ENCODE data around the gene PHTF2.

DNA sequence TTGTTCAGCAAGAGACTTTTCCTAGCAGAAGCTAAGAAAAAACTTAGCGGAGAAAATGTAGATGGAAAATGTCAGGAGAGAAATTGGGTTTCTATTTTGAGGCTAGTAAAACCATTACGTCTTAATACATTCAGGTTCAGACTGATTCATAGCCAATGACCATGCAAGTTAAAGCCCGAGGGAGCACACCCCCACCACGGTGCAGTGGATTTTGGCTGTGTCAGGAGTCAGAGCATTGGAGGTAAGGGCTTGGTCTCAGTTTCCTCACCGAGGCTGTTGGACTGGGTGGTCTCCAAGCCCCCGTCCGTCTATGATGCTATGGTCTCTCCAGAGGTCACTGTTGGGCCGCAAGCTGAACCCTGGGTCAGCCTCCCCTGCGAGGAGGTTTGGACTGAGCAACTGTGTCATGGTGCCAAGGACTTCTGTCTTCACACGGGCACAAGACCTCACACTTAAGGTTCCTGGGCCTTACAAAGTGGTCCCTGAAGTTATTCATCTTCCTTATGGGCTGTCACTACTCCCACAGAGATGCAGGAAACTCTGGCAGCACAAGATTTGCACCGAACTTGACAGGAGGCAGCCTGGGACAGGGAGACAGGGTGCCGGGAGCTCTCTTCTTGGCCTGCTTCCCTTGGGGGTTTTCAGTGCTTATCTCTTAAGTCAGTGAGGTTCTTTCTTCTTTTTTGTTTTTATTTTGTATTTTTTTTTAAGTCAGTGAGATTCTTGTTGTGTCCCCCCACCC, 186.8 kb downstream of the PHTF2 start:
- TF ChIP-seq ZFP30 (CRISPR knock-in tag; IDR thresholded peaks at IDR 0.05) (no peak), POU6F1 (CRISPR knock-in tag; IDR thresholded peaks at IDR 0.05; ENCODE audit: borderline replicate concordance, low read depth) (no peak), CSRNP3 (CRISPR knock-in tag; IDR thresholded peaks at IDR 0.05) (no peak), ZFP3 (CRISPR knock-in tag; IDR thresholded peaks at IDR 0.05) (no peak), ZNF565 (CRISPR knock-in tag; conservative IDR thresholded peaks at IDR 0.05; ENCODE audit: low read depth) (no peak), ZNF8 (CRISPR knock-in tag; IDR thresholded peaks at IDR 0.05) (no peak)
- TF ChIP-seq, protein P1, sequence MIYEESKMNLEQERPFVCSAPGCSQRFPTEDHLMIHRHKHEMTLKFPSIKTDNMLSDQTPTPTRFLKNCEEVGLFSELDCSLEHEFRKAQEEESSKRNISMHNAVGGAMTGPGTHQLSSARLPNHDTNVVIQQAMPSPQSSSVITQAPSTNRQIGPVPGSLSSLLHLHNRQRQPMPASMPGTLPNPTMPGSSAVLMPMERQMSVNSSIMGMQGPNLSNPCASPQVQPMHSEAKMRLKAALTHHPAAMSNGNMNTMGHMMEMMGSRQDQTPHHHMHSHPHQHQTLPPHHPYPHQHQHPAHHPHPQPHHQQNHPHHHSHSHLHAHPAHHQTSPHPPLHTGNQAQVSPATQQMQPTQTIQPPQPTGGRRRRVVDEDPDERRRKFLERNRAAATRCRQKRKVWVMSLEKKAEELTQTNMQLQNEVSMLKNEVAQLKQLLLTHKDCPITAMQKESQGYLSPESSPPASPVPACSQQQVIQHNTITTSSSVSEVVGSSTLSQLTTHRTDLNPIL (CRISPR knock-in tag; IDR thresholded peaks at IDR 0.05; ENCODE audit: low read depth): no peak

Data from SK-N-SH treated with all-trans-retinoic acid at 6 μM for 48 hours (cell line).